Keratinocyte (primary cell): ENCODE data around the gene CELF2. TPM values are rescaled to one million over a fixed set of nuclear protein-coding genes. Genes with fewer than 3 reads are reported as not detected.

Source experiments
- DNase-seq: peaks from one replicate; pipeline ENCODE4 v3.0.0-alpha.2; 2011; ENCODE audit warnings: low read depth, missing footprints, low spot score
- FAIRE-seq: peaks from 2 replicates; lab custom pipeline; 2011; peaks lifted over from hg19 to GRCh38; lab: Jason Lieb, UNC
- H2AFZ ChIP-seq: 2 replicates; pipeline ENCODE4 v1.6.0; 2012; ENCODE audit warnings: low read length, control low read depth, inconsistent platforms; ENCODE audit not compliant: control insufficient read depth
- H3K27ac ChIP-seq: 2 replicates; pipeline ENCODE4 v1.5.1; 2011; ENCODE audit warnings: low read length; ENCODE audit not compliant: control insufficient read depth, insufficient read depth
- H3K27me3 ChIP-seq: 3 replicates; pipeline ENCODE4 v1.6.0; 2011; ENCODE audit warnings: low read length; ENCODE audit not compliant: control insufficient read depth, insufficient read depth; ENCODE audit errors: extremely low read depth
- H3K36me3 ChIP-seq, 2 experiments: 2 replicates in 1 of 2; 3 replicates in 1 of 2; pipeline ENCODE4 v1.5.1; 2011; ENCODE audit warnings: low read length in 2 of 2, mild to moderate bottlenecking in 1 of 2; ENCODE audit not compliant: control insufficient read depth in 2 of 2, insufficient read depth in 2 of 2; ENCODE audit errors: extremely low read depth in 1 of 2
- H3K4me1 ChIP-seq: 3 replicates; pipeline ENCODE4 v1.5.1; 2011; ENCODE audit warnings: low read length; ENCODE audit not compliant: control insufficient read depth, insufficient read depth; ENCODE audit errors: extremely low read depth
- H3K4me2 ChIP-seq: 3 replicates; pipeline ENCODE4 v1.6.0; 2011; ENCODE audit warnings: low read depth, low read length; ENCODE audit not compliant: control insufficient read depth, insufficient read depth; ENCODE audit errors: extremely low read depth
- H3K4me3 ChIP-seq, 3 experiments: fragments of 200-600 bp in 1 of 3; sonication (generic) in 1 of 3; 2 replicates in 2 of 3; 3 replicates in 1 of 3; pipeline ENCODE4 v1.5.1; 2011 to 2016; ENCODE audit warnings: low read length in 3 of 3, mild to moderate bottlenecking in 3 of 3, control low read depth in 2 of 3, inconsistent platforms in 1 of 3, low read depth in 1 of 3, mixed read lengths in 1 of 3, mixed run types in 1 of 3, moderate library complexity in 1 of 3; ENCODE audit not compliant: control insufficient read depth in 2 of 3, insufficient read depth in 2 of 3; ENCODE audit errors: extremely low read depth in 1 of 3
- H3K79me2 ChIP-seq: 2 replicates; pipeline ENCODE4 v1.6.0; 2012; ENCODE audit warnings: low read length; ENCODE audit not compliant: control insufficient read depth, insufficient read depth
- H3K9ac ChIP-seq: 3 replicates; pipeline ENCODE4 v1.6.0; 2011; ENCODE audit warnings: low read length; ENCODE audit not compliant: control insufficient read depth, insufficient read depth; ENCODE audit errors: extremely low read depth
- H3K9me1 ChIP-seq: 3 replicates; pipeline ENCODE4 v1.6.0; 2011; ENCODE audit warnings: low read length; ENCODE audit not compliant: control insufficient read depth, insufficient read depth; ENCODE audit errors: extremely low read depth
- H3K9me3 ChIP-seq: 2 replicates; pipeline ENCODE4 v1.5.1; 2012; ENCODE audit warnings: low read depth, low read length; ENCODE audit not compliant: control insufficient read depth
- H4K20me1 ChIP-seq: 3 replicates; pipeline ENCODE4 v1.6.0; 2011; ENCODE audit warnings: low read length; ENCODE audit not compliant: control insufficient read depth, insufficient read depth; ENCODE audit errors: extremely low read depth
- CTCF ChIP-seq, 3 experiments: IDR thresholded peaks in 1 of 3; conservative IDR thresholded peaks in 1 of 3; optimal IDR thresholded peaks in 1 of 3; 2 replicates in 2 of 3; 3 replicates in 1 of 3; pipeline versions ENCODE3 to v1.5.1; 2011; ENCODE audit warnings: low read length in 3 of 3, mild to moderate bottlenecking in 3 of 3, moderate library complexity in 2 of 3, control low read depth in 1 of 3, inconsistent platforms in 1 of 3; ENCODE audit not compliant: insufficient read depth in 2 of 3; ENCODE audit errors: extremely low read depth in 1 of 3
- EZH2 ChIP-seq: IDR thresholded peaks from one replicate; pipeline ENCODE4 v1.6.1; 2012; ENCODE audit warnings: inconsistent platforms, mild to moderate bottlenecking, low read length, moderate library complexity
- dilution Hi-C: fragments of 300-500 bp; cut with MboI; formaldehyde crosslinking; loops from one replicate; pipeline ENCODE4 v1.7.0; 2020; ENCODE audit warnings: low sequenced_read_pairs; ENCODE audit not compliant: extremely low pct_ligation_motif_present
- polyA plus RNA-seq, 5 experiments: library from polyadenylated mRNA; depleted of rRNA in 3 of 5; stranded (reverse) in 3 of 5; stranded (forward) in 1 of 5; unstranded in 1 of 5; fragments of >200 nt; gene quantifications; 1 replicate in 1 of 5; 2 replicates in 3 of 5; 3 replicates in 1 of 5; pipeline versions ENCODE4 v1.2.1 to v1.2.3, GENCODE V29; 2011 to 2012; ENCODE audit warnings: missing spikeins in 2 of 5, low read depth in 1 of 5, low replicate concordance in 1 of 5

Gene CELF2
- polyA plus RNA-seq, 1 donor (not counting 4 experiments of a cell fraction or from before 2014, with no cell fraction given): 9.8 TPM

DNA sequence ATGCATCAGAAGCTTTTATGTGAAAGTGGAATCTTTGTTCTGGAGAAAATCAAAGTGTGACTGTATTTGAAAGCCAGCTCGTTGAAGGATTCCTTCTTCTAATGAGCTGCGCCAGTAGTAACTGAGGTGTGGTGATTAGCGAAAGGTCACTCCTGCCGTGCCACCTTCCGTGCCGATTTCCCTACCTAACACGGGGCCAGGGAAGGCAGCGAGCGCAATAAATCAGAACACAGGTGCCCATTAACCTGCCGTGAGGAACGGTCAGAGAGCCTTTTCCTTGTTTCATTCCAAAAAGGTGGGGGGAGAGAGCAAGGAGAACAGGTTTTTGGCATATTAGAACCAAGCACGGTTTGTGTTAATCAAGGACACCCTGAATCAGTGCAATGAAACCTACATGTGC, 258.0 kb downstream of the CELF2 start:
- Histone ChIP-seq H3K9me1 (no peaks in the 10 kb centered on the region), H3K9ac (no peak overlapping the region), H3K4me3 (no peak overlapping the region), H3K27ac (no peak overlapping the region), H3K4me1 (no peaks in the 10 kb centered on the region), H3K27me3 (no peaks in the 10 kb centered on the region), H3K9me3 (no peaks in the 10 kb centered on the region), H3K36me3 (no peaks in the 10 kb centered on the region), H3K79me2 (no peaks in the 10 kb centered on the region), H3K4me2 (no peak overlapping the region), H2AFZ (no peak overlapping the region), H4K20me1 (no peaks in the 10 kb centered on the region)
- no peak for DNase-seq
- dilution Hi-C loops: no loop called here
- FAIRE-seq: no peak
- no peak for TF ChIP-seq EZH2
- no peak for TF ChIP-seq CTCF (optimal IDR thresholded peaks at IDR 0.05 in 1 of 3, IDR thresholded peaks at IDR 0.05 in 1 of 3, conservative IDR thresholded peaks at IDR 0.05 in 1 of 3; ENCODE audit: extremely low read depth in 1 of 3, insufficient read depth in 2 of 3, low read length in 3 of 3)

GRCh38 chr10:11276449-11276990, 258.8 kb downstream of the CELF2 start:
- dilution Hi-C loops: no loop called here
- no peak overlapping the region for H3K27ac ChIP-seq
- H3K9ac ChIP-seq: no peak overlapping the region
- H3K27me3 ChIP-seq: no peaks in the 10 kb centered on the region
- FAIRE-seq (no peak), DNase-seq (no peak)
- no peaks in the 10 kb centered on the region for H3K79me2 ChIP-seq
- H3K4me3 ChIP-seq: no peak overlapping the region
- H3K4me2 ChIP-seq: no peak overlapping the region
- H3K9me1 ChIP-seq: no peaks in the 10 kb centered on the region
- TF ChIP-seq CTCF (optimal IDR thresholded peaks at IDR 0.05 in 1 of 3, IDR thresholded peaks at IDR 0.05 in 1 of 3, conservative IDR thresholded peaks at IDR 0.05 in 1 of 3; ENCODE audit: extremely low read depth in 1 of 3, insufficient read depth in 2 of 3, low read length in 3 of 3): no peak
- TF ChIP-seq EZH2: no peak
- no peak overlapping the region for H2AFZ ChIP-seq
- H3K4me1 ChIP-seq: no peaks in the 10 kb centered on the region
- H3K36me3 ChIP-seq: no peaks in the 10 kb centered on the region
- H4K20me1 ChIP-seq: no peaks in the 10 kb centered on the region
- H3K9me3 ChIP-seq: no peaks in the 10 kb centered on the region
